CD4-positive, alpha-beta T cell treated with Interleukin-6 at 100 ng/mL for 8 hours (primary cell): ENCODE measurements around the gene RBL2.

Source experiments
- DNase-seq: peaks from one replicate; pipeline ENCODE4 v3.0.0-alpha.2; 2020; ENCODE audit warnings: mixed read lengths, low spot score

Gene RBL2

DNA sequence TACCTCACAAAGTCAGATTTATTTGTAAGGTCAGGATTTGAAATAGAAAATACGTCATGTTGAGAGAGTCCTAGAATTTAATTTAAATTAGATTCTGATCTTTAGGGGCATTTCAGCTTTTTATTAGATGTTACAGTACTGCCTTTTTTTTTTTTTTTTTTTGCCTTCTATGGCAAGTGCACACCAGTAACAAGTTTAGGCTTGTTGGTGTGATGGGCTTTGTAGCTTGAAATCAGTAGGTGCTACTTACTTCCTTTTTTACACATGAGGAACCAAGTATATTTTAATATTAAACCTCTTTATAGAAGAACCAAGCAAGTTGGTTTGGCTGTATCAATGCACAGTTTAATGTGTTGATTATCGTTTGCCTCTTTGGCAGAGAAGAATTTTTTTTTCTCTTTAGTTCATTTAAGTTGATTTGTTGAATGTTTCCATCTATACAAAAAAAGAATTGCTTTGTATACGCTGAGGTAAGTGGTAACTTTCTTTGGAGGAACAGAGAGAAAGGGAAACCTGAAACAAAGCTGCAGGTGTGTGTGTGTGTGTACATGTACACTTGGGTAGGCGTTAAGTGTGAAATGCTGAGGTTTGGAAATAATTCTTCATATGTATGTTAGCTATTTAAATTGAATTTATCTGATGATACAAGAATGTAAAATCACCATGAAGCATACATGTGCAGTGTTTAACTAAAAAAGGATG, 15.7 kb downstream of the RBL2 start:
- DNase-seq = no peak

GRCh38 chr16:53453928-53454327, 19.7 kb downstream of the RBL2 start:
- peak; percentile 42 for DNase-seq

DNA sequence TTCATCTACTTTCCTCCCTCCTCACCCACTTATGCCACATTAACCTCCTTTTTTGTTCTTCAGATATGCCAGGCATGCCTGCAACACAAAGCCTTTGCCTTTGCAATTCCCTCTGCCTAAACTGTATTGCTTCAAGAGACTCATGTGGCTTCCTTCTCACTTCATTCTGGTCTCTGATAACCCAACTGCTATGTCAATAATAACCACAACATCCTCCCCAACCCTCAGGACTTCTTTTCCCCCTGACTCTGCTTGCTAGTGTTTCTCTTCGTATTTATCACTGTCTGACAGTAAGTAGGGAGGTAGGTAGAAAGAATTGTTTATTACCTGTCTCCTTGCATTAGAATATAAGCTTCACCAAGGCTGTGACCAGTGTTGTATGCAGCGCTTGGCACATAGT, 22.4 kb downstream of the RBL2 start:
- peak; percentile 79 for DNase-seq

DNA sequence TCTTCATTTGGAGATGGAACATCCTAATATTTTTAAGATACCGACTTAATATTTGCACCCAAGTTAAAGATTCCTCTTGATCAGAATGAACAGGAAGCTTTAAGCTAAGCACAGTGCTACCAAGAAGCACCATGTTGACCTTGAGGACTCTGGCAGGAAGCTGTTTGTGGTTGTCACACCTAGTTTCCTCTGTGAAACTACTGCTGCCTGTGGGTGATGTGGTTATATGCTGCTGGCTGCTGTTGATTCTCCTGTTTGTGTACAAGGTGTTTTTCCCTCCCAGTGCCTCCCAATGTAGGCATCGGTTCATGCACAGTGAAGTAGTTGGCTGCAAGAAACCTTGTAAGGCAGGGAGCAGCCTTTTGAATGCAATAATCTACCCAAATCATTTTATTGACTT, 23.4 kb downstream of the RBL2 start:
- DNase-seq = peak; percentile 89

- no peak for DNase-seq
Observed at GRCh38 chr16:53458635-53459034, 24.4 kb downstream of the RBL2 start.

DNA sequence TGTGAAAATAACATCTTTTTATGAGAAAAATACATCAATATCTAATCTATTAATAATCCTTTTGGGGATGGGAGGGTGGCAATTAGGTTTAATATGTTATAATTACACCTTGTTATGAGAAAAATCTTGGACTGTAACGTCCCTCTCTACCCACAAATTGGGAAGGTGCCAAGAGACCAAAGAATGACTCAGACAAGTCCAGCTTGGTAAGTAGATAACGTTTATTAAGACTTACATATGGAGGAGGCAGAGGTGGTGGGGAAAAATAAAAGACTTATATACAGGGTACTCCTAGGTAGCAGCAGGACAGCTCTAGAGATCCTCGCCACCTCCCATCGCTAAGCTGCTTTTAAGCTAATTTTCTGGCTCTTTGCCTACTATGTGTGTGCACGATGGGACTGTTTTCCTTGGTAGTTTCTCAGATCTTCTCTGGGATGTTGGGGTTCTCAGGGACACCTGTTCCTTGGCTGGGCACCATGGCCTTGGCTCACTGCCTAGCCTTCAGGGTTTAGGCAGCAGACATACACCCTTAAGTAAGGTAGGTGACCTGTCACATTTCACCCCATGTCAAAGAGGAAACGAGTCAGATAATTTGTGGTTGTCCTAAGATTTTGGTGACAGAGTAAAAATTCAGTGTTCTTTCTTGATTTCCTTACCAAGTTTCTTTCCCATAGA, 31.5 kb downstream of the RBL2 start:
- no peak for DNase-seq

DNA sequence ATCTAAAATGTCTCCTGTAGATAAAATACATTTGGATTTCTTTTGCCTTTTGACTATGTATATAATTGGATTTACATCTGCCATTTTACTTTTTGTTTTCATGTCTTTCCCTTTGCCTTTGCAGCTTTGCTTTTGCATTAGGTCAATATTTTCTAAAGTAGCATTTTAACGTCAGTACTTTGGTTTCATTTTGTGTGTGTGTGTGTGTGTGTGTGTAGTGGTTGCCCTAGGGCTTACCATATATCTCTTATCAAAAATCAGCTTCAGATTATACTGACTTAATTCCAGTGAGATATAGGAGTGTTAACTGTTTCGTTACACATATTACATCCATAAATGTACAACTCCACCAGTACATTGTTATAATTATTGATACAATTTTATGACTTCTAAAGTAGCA, 42.6 kb downstream of the RBL2 start:
- no peak for DNase-seq

GRCh38 chr16:53478965-53479364, 44.7 kb downstream of the RBL2 start:
- DNase-seq = no peak

DNA sequence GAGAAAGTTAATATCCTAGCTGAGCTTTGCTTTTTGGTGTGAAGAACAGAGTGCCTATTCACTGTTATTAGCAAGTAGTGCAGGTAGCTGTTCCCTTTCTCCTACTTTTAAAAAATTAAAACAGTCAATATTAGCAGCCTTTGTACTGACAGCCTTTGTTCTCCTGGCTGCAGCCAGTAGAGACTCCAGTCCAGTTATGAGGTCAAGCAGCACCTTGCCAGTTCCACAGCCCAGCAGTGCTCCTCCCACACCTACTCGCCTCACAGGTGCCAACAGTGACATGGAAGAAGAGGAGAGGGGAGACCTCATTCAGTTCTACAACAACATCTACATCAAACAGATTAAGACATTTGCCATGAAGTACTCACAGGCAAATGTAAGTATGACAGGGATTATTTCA, 46.1 kb downstream of the RBL2 start:
- no peak for DNase-seq

DNA sequence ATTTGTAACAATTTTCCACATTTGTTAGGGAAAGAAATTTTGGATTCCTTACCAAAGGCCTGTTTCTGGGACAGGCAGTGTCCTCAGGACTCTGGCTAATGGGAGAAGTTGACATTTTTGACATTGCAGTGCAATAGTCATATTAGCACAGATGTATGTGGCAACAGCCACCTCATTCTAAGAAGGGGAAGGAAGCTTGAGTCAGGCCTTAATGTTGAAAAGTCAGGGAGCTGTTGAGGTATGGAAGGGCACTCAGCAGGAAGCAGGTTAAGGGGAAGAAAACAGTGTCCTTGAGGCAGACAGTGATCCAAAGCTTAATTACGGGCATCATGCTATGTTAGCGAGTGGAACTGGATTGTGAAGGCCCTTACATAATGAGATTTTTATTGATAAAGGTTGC, 47.9 kb downstream of the RBL2 start:
- DNase-seq = no peak

DNA sequence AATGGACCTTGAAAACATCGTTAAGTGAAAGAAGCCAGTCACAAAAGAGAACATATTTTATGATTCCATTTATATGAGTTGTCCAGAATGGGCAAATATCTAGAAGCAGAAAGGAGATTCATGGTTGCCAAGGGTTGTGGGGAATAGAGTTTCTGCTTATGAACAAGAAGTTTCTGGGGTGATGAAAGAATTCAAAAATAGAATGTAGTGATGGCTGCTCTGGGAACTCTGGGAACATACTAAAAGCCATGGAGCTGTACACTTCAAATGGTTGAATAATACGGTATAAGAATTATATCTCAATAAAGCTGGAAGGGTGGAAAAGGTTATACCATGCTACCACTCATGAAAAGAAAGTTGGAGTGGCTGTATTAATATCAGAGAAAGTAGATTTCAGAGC, 50.3 kb downstream of the RBL2 start:
- no peak for DNase-seq

DNA sequence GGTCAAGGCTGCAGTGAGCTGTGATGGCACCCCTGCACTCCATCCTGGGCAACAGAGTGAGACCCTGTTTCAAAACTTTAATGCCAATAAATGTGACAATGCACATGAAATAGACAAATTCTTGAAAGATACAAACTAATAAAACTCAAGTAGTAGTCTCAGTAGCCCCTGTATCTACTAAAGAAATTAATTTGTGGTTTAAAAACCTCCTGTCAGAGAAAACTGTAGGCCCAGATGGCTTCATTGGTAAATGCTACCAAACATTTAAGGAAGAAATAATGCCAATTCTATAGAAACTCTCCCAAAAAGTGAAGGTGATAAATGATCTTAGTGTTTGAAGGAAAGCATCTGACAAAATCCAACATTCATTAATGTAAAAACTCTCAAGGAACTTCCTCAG, 52.0 kb downstream of the RBL2 start:
- no peak for DNase-seq

DNA sequence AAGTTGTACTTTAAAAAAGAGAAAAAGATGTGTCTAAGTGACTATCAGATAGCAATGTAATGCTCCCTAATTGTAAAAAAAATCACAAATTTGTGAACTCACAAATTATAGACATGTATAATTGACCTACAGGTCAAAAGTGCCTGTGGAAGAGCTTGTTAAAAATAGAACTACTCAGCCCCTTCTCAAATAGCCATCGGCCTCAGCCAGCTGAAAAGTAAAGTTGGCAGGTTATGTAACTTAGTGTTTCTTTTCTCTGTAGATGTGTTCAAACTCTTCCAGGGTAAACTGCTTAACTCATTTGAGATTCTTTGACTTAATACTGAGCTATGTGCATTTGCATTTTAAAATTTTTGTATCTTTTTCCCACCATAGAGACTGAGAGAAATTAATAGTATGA, 55.5 kb downstream of the RBL2 start:
- no peak for DNase-seq

DNA sequence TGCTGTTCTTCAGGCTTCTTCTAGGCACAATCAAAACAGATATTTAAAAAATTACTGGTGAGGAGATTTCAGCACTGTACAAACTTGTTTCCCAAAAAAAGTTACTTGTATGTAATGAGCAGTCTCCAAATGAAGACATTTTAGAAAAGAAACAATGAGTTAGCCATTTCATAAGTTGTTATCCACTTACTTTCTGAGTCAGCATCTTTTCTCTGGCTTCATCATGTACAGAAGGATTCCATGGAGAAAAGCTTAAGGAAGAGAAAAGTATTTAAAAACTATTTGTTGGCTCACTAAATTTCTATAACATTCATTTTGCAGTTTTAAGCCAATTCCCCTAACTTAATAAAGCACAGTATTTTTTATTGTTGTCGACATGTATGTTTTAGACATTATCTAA, 58.2 kb downstream of the RBL2 start:
- no peak for DNase-seq

DNA sequence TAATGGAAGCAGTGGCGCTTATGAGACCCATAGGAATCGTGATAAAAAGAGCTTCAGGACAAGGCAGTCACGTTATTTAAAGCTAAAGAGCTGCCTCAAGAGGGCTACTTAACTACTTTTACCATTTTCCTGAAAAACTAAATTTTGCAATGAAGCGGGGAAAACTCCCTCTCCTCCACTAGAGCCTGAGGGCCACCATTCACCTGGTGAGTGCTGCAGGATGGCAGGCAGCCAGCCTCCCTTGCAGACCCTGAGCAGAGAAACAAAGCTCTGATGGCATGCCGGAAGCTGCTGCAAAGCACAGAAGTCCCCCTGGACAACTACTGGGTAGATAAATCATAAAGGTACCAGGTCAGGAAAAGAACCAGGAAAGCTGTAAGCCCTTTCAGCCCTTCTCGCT, 60.4 kb downstream of the RBL2 start:
- DNase-seq = no peak

- no peak for DNase-seq
Observed at GRCh38 chr16:53495325-53495724, 61.1 kb downstream of the RBL2 start.

- DNase-seq = no peak
Observed at GRCh38 chr16:53498984-53499383, 64.7 kb downstream of the RBL2 start.

DNA sequence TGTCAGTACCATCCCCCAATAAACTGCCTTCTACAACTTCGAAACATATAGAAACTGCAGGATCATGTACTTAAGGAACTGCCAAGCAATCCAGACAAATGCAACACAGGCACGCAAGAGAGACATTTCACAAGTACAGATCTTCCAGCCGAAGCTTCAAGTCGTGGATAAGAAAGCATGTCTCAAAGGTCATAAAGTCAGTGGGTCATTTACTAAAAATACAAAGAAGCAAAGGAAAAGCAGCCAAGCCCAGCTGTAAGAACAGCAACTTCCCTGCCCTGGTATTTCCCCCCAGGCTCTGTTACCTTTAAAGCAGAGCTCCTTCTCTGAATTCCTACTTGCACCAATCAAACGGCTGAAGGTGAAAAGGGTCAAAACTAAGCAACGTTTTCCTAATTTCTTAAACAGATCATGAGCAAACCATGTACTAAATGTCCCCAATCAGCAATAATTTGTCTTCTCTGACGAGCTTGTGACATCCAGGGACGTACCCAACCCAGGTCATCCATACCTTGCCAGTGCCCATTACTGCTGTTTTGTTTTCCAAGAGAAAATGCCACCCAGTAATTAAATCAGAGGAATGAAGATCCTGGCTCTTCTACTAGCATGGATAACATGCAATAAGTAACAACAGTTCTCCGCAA, 67.1 kb downstream of the RBL2 start:
- no peak for DNase-seq

- DNase-seq = peak; percentile 17
Observed at GRCh38 chr16:53502331-53503269, 68.3 kb downstream of the RBL2 start, which contains the start of gene AKTIP. Gene AKTIP, minus strand, starts transcription at chr16:53503209. Its CDS starts 2,950 bp downstream, at chr16:53500259.

- DNase-seq = peak; percentile 100
Observed at GRCh38 chr16:53503270-53503923, 69.1 kb downstream of the RBL2 start.

- peak; percentile 37 for DNase-seq
Observed at GRCh38 chr16:53503991-53504663, 69.9 kb downstream of the RBL2 start.
